ENCODE measurements around the gene CPOX. TPM values are rescaled to one million over a fixed set of nuclear protein-coding genes. Genes with fewer than 3 reads are reported as not detected.

CPOX gene
- total RNA-seq, 4 donors from 2014 or later, result 19.0 to 36.4 (median 23.4) TPM

GRCh38 chr3:98548544-98548943 lies 44.9 kb downstream of the CPOX start:
- Histone ChIP-seq H3K4me1 (no peaks in the 10 kb centered on the region), H3K36me3 (no peaks in the 10 kb centered on the region), H3K4me3 (no peak overlapping the region), H3K9me3 (no peaks in the 10 kb centered on the region), H3K27me3 (no peaks in the 10 kb centered on the region), H3K27ac (no peak overlapping the region)
- TF ChIP-seq CTCF (IDR thresholded peaks at IDR 0.05), result no peak
- no peak for TF ChIP-seq POLR2A (IDR thresholded peaks at IDR 0.05)
- no peak for TF ChIP-seq EP300 (IDR thresholded peaks at IDR 0.05)
- no peak for DNase-seq (ENCODE audit: low spot score in 2 of 2)
- WGBS, 2 donors, result 66 to 78% methylated on average over 5 of the region's 5 CpGs

GRCh38 chr3:98545940-98546339 lies 47.5 kb downstream of the CPOX start:
- WGBS, 2 donors, result 80 to 81% methylated on average over 5 of the region's 5 CpGs
- no peaks in the 10 kb centered on the region for H3K4me1 ChIP-seq
- no peak overlapping the region for H3K4me3 ChIP-seq
- no peak for TF ChIP-seq EP300 (IDR thresholded peaks at IDR 0.05)
- no peak for TF ChIP-seq POLR2A (IDR thresholded peaks at IDR 0.05)
- TF ChIP-seq CTCF (IDR thresholded peaks at IDR 0.05), result no peak
- H3K27ac ChIP-seq, result no peak overlapping the region
- H3K36me3 ChIP-seq, result no peaks in the 10 kb centered on the region
- no peak for DNase-seq (ENCODE audit: low spot score in 2 of 2)
- no peaks in the 10 kb centered on the region for H3K9me3 ChIP-seq
- no peaks in the 10 kb centered on the region for H3K27me3 ChIP-seq

DNA sequence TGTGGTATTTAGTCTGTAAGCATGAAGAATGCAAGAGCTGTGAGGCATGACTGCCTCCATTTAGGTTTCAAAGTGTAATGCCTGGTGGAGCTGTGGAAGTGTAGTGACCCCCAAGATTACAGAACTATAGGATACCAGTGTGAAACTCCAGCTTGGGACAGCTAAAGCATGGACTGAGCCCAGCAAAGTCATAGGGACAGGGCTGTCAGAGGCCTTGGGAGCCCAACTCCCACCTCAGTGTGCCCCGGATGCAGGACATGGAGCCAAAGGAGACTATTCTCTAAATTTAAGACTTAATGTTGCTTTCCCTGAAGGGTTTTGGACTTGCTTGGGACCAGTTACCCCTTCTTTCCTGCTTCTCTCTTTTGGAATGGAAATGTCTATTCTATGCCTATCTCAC lies 50.8 kb downstream of the CPOX start:
- Histone ChIP-seq H3K4me3 (no peak overlapping the region), H3K4me1 (no peaks in the 10 kb centered on the region), H3K27ac (no peak overlapping the region), H3K36me3 (no peaks in the 10 kb centered on the region), H3K9me3 (no peaks in the 10 kb centered on the region), H3K27me3 (no peaks in the 10 kb centered on the region)
- TF ChIP-seq CTCF (IDR thresholded peaks at IDR 0.05) (no peak), POLR2A (IDR thresholded peaks at IDR 0.05) (no peak), EP300 (IDR thresholded peaks at IDR 0.05) (no peak)
- WGBS, 2 donors, result 75 to 83% methylated on average over 1 of the region's 1 CpG
- no peak for DNase-seq (ENCODE audit: low spot score in 2 of 2)

DNA sequence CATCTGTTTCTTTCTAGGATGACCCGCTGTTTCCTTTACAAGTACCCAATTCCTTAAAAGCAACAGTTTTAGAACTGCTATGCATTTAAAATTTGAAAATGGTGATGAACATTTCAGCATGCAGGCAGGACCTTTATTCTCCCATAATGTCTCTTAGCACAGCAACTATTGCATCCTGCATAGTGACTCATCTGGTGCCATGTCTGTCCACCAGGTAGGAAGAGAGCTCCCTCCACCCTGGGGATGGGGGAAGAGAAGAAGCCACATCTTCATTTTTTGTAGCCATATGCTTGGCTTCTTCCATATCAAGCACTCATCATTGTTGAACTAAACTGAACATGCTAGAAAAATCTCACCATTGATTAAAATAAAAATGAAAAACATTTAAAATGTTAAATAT lies 51.7 kb downstream of the CPOX start:
- Histone ChIP-seq H3K27me3 (no peaks in the 10 kb centered on the region), H3K4me3 (no peak overlapping the region), H3K36me3 (no peaks in the 10 kb centered on the region), H3K4me1 (no peaks in the 10 kb centered on the region), H3K9me3 (no peaks in the 10 kb centered on the region), H3K27ac (no peak overlapping the region)
- 93 to 95% methylated on average over 1 of the region's 1 CpG for WGBS, 2 donors
- no peak for DNase-seq (ENCODE audit: low spot score in 2 of 2)
- TF ChIP-seq EP300 (IDR thresholded peaks at IDR 0.05) (no peak), CTCF (IDR thresholded peaks at IDR 0.05) (no peak), POLR2A (IDR thresholded peaks at IDR 0.05) (no peak)

DNA sequence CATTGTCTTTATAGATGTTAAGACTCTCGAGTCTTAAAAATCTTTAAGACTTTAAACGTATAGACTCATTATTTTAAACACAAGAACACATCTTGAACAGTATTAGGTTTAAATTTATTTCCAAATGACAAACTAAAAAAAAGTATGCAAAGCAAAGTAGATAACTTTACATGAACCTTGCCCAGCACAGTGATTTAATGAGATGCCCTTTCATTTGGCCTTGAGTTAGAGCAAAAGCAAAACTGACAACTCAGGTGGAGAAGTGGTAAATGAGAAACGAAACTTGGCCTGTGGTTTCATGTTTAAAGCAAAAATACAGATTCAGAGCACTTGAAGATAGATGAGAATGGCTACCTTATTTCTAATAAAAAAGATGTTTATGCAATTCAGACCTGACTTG lies 53.1 kb downstream of the CPOX start:
- Histone ChIP-seq H3K4me3 (no peak overlapping the region), H3K4me1 (no peaks in the 10 kb centered on the region), H3K36me3 (peaks cover 0 to 2% (median 0%) of the 10 kb centered on the region in 3 donors), H3K27me3 (no peaks in the 10 kb centered on the region), H3K9me3 (no peaks in the 10 kb centered on the region), H3K27ac (no peak overlapping the region)
- no peak for TF ChIP-seq POLR2A (IDR thresholded peaks at IDR 0.05)
- TF ChIP-seq CTCF (IDR thresholded peaks at IDR 0.05), result no peak
- no peak for TF ChIP-seq EP300 (IDR thresholded peaks at IDR 0.05)
- 84 to 86% methylated on average over 3 of the region's 3 CpGs for WGBS, 2 donors
- no peak for DNase-seq (ENCODE audit: low spot score in 2 of 2)

All from tibial nerve (tissue), 4 donors.